RWPE1 (cell line): ENCODE results near the gene ADAMTSL3.

Experiments used
- CTCF ChIA-PET: fragments of 350-600 bp; sonication (Branson Sonifier 250); formaldehyde crosslinking; extraction: SDS; loops from one replicate; lab custom pipeline; 2021; lab: Yijun Ruan, JAX
- POLR2A ChIA-PET: fragments of 400-600 bp; formaldehyde crosslinking; extraction: SDS; loops from one replicate; lab custom pipeline; 2020; ENCODE audit warnings: antibody characterized with exemption; ENCODE audit not compliant: low non-redundant PET; lab: Yijun Ruan, JAX
- DNase-seq: peaks from one replicate; pipeline ENCODE4 v3.0.0; 2012; ENCODE audit warnings: low spot score
- H3K27ac ChIP-seq: fragments of 450-650 bp; 2 replicates; pipeline ENCODE4 v1.5.1; 2017
- CTCF ChIP-seq: fragments of 450-650 bp; conservative IDR thresholded peaks from 2 replicates; pipeline ENCODE4 v1.5.1; 2017; ENCODE audit warnings: low read depth, mild to moderate bottlenecking

ADAMTSL3 gene

GRCh38 chr15:83918011-83918410 is 264.1 kb downstream of the ADAMTSL3 start:
- no peak for DNase-seq
- ChIA-PET CTCF (no interaction called here), POLR2A (no interaction called here)
- no peak for TF ChIP-seq CTCF
- H3K27ac ChIP-seq, result no peak overlapping the region

GRCh38 chr15:83919319-83919830 is 265.5 kb downstream of the ADAMTSL3 start:
- POLR2A ChIA-PET, result no interaction called here
- no peak overlapping the region for H3K27ac ChIP-seq
- CTCF ChIA-PET, result no interaction called here
- DNase-seq, result no peak
- TF ChIP-seq CTCF, result no peak

GRCh38 chr15:83919978-83920510 is 266.1 kb downstream of the ADAMTSL3 start:
- DNase-seq, result no peak
- no peak for TF ChIP-seq CTCF
- H3K27ac ChIP-seq, result no peak overlapping the region
- POLR2A ChIA-PET, result no interaction called here
- CTCF ChIA-PET, result no interaction called here

- POLR2A ChIA-PET, result no interaction called here
- DNase-seq, result no peak
- H3K27ac ChIP-seq, result no peak overlapping the region
- no peak for TF ChIP-seq CTCF
- CTCF ChIA-PET, result no interaction called here
Observed at GRCh38 chr15:83922649-83923294, 268.8 kb downstream of the ADAMTSL3 start.

GRCh38 chr15:83926116-83926515 is 272.2 kb downstream of the ADAMTSL3 start:
- CTCF ChIA-PET, result interaction anchor here (0.6 kb wide), 1 partner anchor 285 kb away, joined by 3 read pairs; no protein-coding TSS in a partner anchor
- DNase-seq, result no peak
- TF ChIP-seq CTCF, result no peak
- POLR2A ChIA-PET, result no interaction called here
- H3K27ac ChIP-seq, result no peak overlapping the region

GRCh38 chr15:83927704-83928391 is 273.9 kb downstream of the ADAMTSL3 start:
- ChIA-PET POLR2A (interaction anchor here (0.7 kb wide), 1 partner anchor 183 kb away, joined by 3 read pairs; no protein-coding TSS in a partner anchor), CTCF (no interaction called here)
- no peak for TF ChIP-seq CTCF
- no peak overlapping the region for H3K27ac ChIP-seq
- no peak for DNase-seq
